Neural progenitor cell (in vitro differentiated cells): Measurements from ENCODE around the gene PRLHR. TPM values are rescaled to one million over a fixed set of nuclear protein-coding genes. Genes with fewer than 3 reads are reported as not detected.
A peak's percentile ranks its signal among the peaks of the same experiment; 100 is the strongest.

Experiments
- DNase-seq: peaks from one replicate; pipeline ENCODE4 v3.0.0-alpha.2; 2016; ENCODE audit warnings: low spot score
- H2AFZ ChIP-seq: fragments of 200-600 bp; sonication (generic); replicated peaks from 2 replicates; pipeline ENCODE4 v1.6.1; 2016; ENCODE audit warnings: antibody characterized with exemption
- H3F3A ChIP-seq: fragments of 200-600 bp; sonication (generic); 2 replicates; pipeline ENCODE4 v1.6.1; 2016; ENCODE audit warnings: antibody characterized with exemption, low read depth
- H3K27ac ChIP-seq: fragments of 200-600 bp; sonication (generic); 2 replicates; pipeline ENCODE4 v1.5.1; 2016; ENCODE audit warnings: mild to moderate bottlenecking
- H3K27me3 ChIP-seq: fragments of 200-600 bp; sonication (generic); 2 replicates; pipeline ENCODE4 v1.6.1; 2016; ENCODE audit warnings: mild to moderate bottlenecking, moderate library complexity
- H3K36me3 ChIP-seq: fragments of 200-600 bp; sonication (generic); 2 replicates; pipeline ENCODE4 v1.5.1; 2016
- H3K4me1 ChIP-seq: fragments of 200-600 bp; sonication (generic); 2 replicates; pipeline ENCODE4 v1.6.1; 2016; ENCODE audit warnings: mixed run types
- H3K4me2 ChIP-seq: fragments of 200-600 bp; sonication (generic); 2 replicates; pipeline ENCODE4 v1.6.1; 2016
- H3K4me3 ChIP-seq: fragments of 200-600 bp; sonication (generic); 2 replicates; pipeline ENCODE4 v1.5.1; 2016
- H3K79me2 ChIP-seq: fragments of 200-600 bp; sonication (generic); 2 replicates; pipeline ENCODE4 v1.6.1; 2016; ENCODE audit warnings: low read depth
- H3K9ac ChIP-seq: fragments of 200-600 bp; sonication (generic); 2 replicates; pipeline ENCODE4 v1.6.1; 2016
- H3K9me3 ChIP-seq: fragments of 200-600 bp; sonication (generic); 2 replicates; pipeline ENCODE4 v1.5.1; 2016; ENCODE audit warnings: low read depth
- H4K20me1 ChIP-seq: fragments of 200-600 bp; sonication (generic); 2 replicates; pipeline ENCODE4 v1.6.1; 2016; ENCODE audit warnings: low read depth
- H3K27ac Mint-ChIP-seq: 3 replicates; pipeline ENCODE4 v1.8.0; 2021; ENCODE audit warnings: mixed read lengths
- H3K27me3 Mint-ChIP-seq: 2 replicates; pipeline ENCODE4 v1.8.0; 2022; ENCODE audit warnings: low read depth, mild to moderate bottlenecking, inconsistent platforms, moderate library complexity, mixed read lengths; ENCODE audit not compliant: insufficient read depth
- H3K36me3 Mint-ChIP-seq: 3 replicates; pipeline ENCODE4 v1.8.0; 2021; ENCODE audit warnings: mixed read lengths
- H3K4me1 Mint-ChIP-seq: 3 replicates; pipeline ENCODE4 v1.8.0; 2021; ENCODE audit warnings: mixed read lengths
- H3K4me3 Mint-ChIP-seq: 3 replicates; pipeline ENCODE4 v1.8.0; 2021; ENCODE audit warnings: mild to moderate bottlenecking, moderate library complexity, mixed read lengths
- H3K9me3 Mint-ChIP-seq: 3 replicates; pipeline ENCODE4 v1.8.0; 2020; ENCODE audit warnings: mixed read lengths
- EZH2 ChIP-seq: fragments of 200-600 bp; sonication (generic); IDR thresholded peaks from 2 replicates; pipeline ENCODE4 v1.6.1; 2017; ENCODE audit warnings: antibody characterized with exemption, mild to moderate bottlenecking, moderate library complexity
- EZH2phosphoT487 ChIP-seq: fragments of 200-600 bp; sonication (generic); IDR thresholded peaks from 2 replicates; pipeline ENCODE4 v1.6.1; 2017; ENCODE audit warnings: antibody characterized with exemption
- total RNA-seq: library from RNA; depleted of rRNA; stranded (reverse); fragments of >200 nt; gene quantifications from 2 replicates; pipeline ENCODE4 v1.2.3, GENCODE V29; 2015; ENCODE audit warnings: low replicate concordance
- TF ChIP-seq, protein P1 (sequence below): fragments of 200-600 bp; sonication (generic); IDR thresholded peaks from 2 replicates; pipeline ENCODE4 v1.5.1; 2017; ENCODE audit warnings: antibody characterized with exemption, mild to moderate bottlenecking

The PRLHR gene
- total RNA-seq, 1 donor from 2014 or later = not detected

DNA sequence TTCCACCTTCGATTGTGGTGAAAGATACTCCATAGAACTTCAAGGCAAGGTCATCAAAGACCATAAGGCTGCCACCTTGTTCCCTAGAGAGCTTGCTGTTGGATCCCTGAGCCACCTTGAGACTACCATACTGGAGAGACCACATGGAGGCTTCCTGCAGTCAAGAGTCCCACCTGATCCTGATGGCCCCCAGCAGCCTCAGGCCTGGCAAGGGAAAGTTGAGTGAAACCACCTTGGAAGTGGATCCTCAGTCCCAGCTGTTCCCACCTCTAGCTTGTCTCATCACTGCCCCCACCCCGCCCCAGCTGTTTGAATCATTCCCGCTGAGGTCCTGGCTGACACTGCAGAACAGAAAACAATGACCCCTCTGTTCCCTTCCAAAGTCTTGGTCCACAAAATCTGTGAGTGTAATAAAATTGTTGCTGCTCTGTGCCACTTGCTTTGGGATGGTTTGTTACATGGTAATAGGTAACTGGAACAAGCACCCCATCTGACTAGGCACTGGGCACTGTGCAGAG is 32.0 kb downstream of the PRLHR start:
- Histone ChIP-seq H3K4me3 (no peak overlapping the region), H3F3A (no peaks in the 10 kb centered on the region), H3K4me1 (peaks cover 3% of the 10 kb centered on the region), H3K79me2 (no peaks in the 10 kb centered on the region), H2AFZ (no peak overlapping the region), H3K36me3 (no peaks in the 10 kb centered on the region), H4K20me1 (no peaks in the 10 kb centered on the region), H3K4me2 (no peak overlapping the region), H3K27ac (no peak overlapping the region), H3K27me3 (no peaks in the 10 kb centered on the region), H3K9ac (no peak overlapping the region), H3K9me3 (no peaks in the 10 kb centered on the region)
- no peaks in the 10 kb centered on the region for H3K36me3 Mint-ChIP-seq
- H3K27me3 Mint-ChIP-seq = peaks cover 12% of the 10 kb centered on the region
- DNase-seq = no peak
- TF ChIP-seq EZH2phosphoT487 (no peak), EZH2 (no peak)
- TF ChIP-seq, protein P1, sequence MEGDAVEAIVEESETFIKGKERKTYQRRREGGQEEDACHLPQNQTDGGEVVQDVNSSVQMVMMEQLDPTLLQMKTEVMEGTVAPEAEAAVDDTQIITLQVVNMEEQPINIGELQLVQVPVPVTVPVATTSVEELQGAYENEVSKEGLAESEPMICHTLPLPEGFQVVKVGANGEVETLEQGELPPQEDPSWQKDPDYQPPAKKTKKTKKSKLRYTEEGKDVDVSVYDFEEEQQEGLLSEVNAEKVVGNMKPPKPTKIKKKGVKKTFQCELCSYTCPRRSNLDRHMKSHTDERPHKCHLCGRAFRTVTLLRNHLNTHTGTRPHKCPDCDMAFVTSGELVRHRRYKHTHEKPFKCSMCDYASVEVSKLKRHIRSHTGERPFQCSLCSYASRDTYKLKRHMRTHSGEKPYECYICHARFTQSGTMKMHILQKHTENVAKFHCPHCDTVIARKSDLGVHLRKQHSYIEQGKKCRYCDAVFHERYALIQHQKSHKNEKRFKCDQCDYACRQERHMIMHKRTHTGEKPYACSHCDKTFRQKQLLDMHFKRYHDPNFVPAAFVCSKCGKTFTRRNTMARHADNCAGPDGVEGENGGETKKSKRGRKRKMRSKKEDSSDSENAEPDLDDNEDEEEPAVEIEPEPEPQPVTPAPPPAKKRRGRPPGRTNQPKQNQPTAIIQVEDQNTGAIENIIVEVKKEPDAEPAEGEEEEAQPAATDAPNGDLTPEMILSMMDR = no peak
- no peaks in the 10 kb centered on the region for H3K4me1 Mint-ChIP-seq
- peaks cover 8% of the 10 kb centered on the region for H3K9me3 Mint-ChIP-seq
- no peak overlapping the region for H3K4me3 Mint-ChIP-seq
- no peak overlapping the region for H3K27ac Mint-ChIP-seq

DNA sequence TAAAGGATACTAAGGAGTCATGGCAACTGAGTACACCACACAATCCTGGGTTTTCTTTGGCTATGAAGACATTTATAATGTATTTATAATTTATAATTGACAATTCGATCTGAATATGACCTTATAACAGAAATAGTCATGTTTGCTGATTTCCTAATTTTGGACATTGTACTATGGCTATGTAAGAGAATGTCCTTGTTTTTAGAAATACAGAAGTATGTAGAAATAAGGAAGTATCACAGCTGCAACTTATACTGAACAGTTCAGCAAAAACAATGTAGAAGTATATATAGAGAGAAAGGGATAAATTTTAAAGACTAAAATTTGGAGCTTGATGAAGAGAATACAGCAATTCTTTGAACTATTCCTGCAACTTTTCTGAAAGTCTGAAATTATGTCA is 32.6 kb downstream of the PRLHR start:
- no peaks in the 10 kb centered on the region for H3K36me3 Mint-ChIP-seq
- no peak overlapping the region for H3K27ac ChIP-seq
- H3K9me3 Mint-ChIP-seq = peaks cover 8% of the 10 kb centered on the region
- H3K9me3 ChIP-seq = no peaks in the 10 kb centered on the region
- H3K27me3 ChIP-seq = no peaks in the 10 kb centered on the region
- peaks cover 12% of the 10 kb centered on the region for H3K27me3 Mint-ChIP-seq
- no peak for DNase-seq
- H3K79me2 ChIP-seq = no peaks in the 10 kb centered on the region
- H3K4me1 Mint-ChIP-seq = no peaks in the 10 kb centered on the region
- no peaks in the 10 kb centered on the region for H3F3A ChIP-seq
- H3K4me3 ChIP-seq = no peak overlapping the region
- H3K36me3 ChIP-seq = no peaks in the 10 kb centered on the region
- H3K4me3 Mint-ChIP-seq = no peak overlapping the region
- H2AFZ ChIP-seq = no peak overlapping the region
- H3K4me2 ChIP-seq = no peak overlapping the region
- TF ChIP-seq EZH2 (no peak), EZH2phosphoT487 (no peak)
- H4K20me1 ChIP-seq = no peaks in the 10 kb centered on the region
- peaks cover 3% of the 10 kb centered on the region for H3K4me1 ChIP-seq
- H3K9ac ChIP-seq = no peak overlapping the region
- H3K27ac Mint-ChIP-seq = no peak overlapping the region

DNA sequence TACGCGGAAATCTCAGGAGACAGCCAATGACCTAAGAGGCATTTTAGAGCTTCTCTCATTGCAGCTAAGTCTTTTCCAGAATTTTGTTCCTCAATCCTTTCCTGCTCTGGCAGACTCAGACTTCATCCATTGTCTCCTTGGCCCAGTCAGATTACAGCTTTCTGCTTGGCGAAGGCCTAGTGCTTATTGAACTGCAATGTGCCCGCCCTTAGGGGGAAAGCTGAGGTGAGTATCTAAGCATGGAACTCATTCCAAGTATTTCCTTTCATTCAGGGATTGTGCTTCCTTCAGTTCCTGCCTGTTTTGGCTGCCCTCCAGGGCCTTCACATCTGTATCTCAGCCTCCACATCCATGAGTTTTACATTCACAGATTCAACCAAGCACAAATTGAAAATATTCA is 37.5 kb downstream of the PRLHR start:
- DNase-seq = no peak
- H4K20me1 ChIP-seq = no peaks in the 10 kb centered on the region
- H2AFZ ChIP-seq = peak overlapping the region; percentile 76
- H3K79me2 ChIP-seq = no peaks in the 10 kb centered on the region
- H3K9me3 ChIP-seq = no peaks in the 10 kb centered on the region
- Mint-ChIP-seq H3K4me3 (no peak overlapping the region), H3K4me1 (no peaks in the 10 kb centered on the region), H3K9me3 (peaks cover 8% of the 10 kb centered on the region), H3K27ac (no peak overlapping the region), H3K36me3 (no peaks in the 10 kb centered on the region), H3K27me3 (no peaks in the 10 kb centered on the region)
- H3K27ac ChIP-seq = no peak overlapping the region
- H3K27me3 ChIP-seq = no peaks in the 10 kb centered on the region
- no peaks in the 10 kb centered on the region for H3K36me3 ChIP-seq
- H3K4me3 ChIP-seq = no peak overlapping the region
- no peak overlapping the region for H3K4me2 ChIP-seq
- no peaks in the 10 kb centered on the region for H3F3A ChIP-seq
- no peak for TF ChIP-seq EZH2
- no peaks in the 10 kb centered on the region for H3K4me1 ChIP-seq
- H3K9ac ChIP-seq = no peak overlapping the region

DNA sequence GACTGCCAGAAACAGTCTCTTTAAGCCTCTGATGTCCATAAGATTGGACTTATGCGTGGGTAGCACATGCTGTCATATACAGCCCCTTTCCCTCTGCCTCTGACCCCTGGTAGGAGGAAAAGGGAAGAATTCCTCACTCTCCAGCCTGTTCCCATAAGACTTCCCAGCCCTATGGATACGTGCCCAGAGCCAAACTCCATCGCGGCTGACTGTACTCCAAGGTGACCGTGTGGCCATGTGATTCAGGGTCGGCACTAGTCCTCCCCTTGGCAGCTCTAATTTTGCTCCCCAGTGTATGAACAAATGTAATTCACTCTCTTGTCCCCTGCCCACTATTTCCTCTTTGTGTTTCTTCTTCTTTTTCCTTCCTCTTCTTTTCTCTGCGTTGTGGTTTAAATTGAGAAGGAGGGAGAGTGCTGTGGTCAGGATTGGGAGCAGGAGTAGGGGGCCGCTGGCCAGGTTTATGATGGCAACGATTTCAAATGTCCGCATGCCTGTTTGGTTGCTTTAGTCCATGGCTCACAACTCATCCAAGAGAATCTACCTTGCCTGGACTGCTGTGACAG is 43.8 kb downstream of the PRLHR start:
- no peaks in the 10 kb centered on the region for H3K27me3 Mint-ChIP-seq
- no peaks in the 10 kb centered on the region for H3K4me1 ChIP-seq
- no peaks in the 10 kb centered on the region for H3K79me2 ChIP-seq
- H3F3A ChIP-seq = no peaks in the 10 kb centered on the region
- no peaks in the 10 kb centered on the region for H4K20me1 ChIP-seq
- H3K4me3 ChIP-seq = no peak overlapping the region
- H2AFZ ChIP-seq = no peak overlapping the region
- H3K4me3 Mint-ChIP-seq = no peak overlapping the region
- H3K9ac ChIP-seq = no peak overlapping the region
- no peak overlapping the region for H3K27ac ChIP-seq
- H3K36me3 ChIP-seq = no peaks in the 10 kb centered on the region
- no peak for TF ChIP-seq EZH2
- no peaks in the 10 kb centered on the region for H3K27me3 ChIP-seq
- H3K9me3 ChIP-seq = no peaks in the 10 kb centered on the region
- H3K4me1 Mint-ChIP-seq = no peaks in the 10 kb centered on the region
- H3K27ac Mint-ChIP-seq = no peak overlapping the region
- DNase-seq = no peak
- no peaks in the 10 kb centered on the region for H3K36me3 Mint-ChIP-seq
- H3K4me2 ChIP-seq = no peak overlapping the region
- no peaks in the 10 kb centered on the region for H3K9me3 Mint-ChIP-seq

DNA sequence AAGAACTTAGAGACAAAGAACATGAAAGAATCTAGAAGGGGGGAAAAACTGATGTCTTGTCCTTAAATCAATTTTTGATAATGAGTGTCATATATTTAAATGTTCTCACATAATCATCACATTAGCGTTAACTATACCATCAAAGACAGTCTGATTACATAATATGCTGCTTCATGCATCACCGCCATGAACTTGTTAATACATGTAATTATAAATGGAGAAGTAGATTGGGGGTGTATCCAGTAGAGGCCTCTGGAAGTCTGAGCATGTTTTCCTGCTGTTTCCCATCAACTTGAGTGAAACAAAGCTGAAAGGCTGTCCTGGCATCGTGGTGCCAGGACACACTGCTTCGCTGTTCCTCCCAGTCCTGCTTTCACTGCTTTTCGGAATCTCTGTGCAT is 48.2 kb downstream of the PRLHR start:
- no peak overlapping the region for H3K4me3 Mint-ChIP-seq
- TF ChIP-seq, protein P1 = no peak
- TF ChIP-seq EZH2phosphoT487 (no peak), EZH2 (no peak)
- H3K4me1 Mint-ChIP-seq = no peaks in the 10 kb centered on the region
- Histone ChIP-seq H3F3A (no peaks in the 10 kb centered on the region), H3K4me2 (no peak overlapping the region), H2AFZ (no peak overlapping the region), H3K79me2 (no peaks in the 10 kb centered on the region), H3K4me1 (no peaks in the 10 kb centered on the region), H3K36me3 (no peaks in the 10 kb centered on the region), H3K27ac (no peak overlapping the region), H3K9ac (no peak overlapping the region), H3K4me3 (no peak overlapping the region), H3K9me3 (no peaks in the 10 kb centered on the region), H4K20me1 (no peaks in the 10 kb centered on the region), H3K27me3 (no peaks in the 10 kb centered on the region)
- H3K9me3 Mint-ChIP-seq = no peaks in the 10 kb centered on the region
- H3K36me3 Mint-ChIP-seq = no peaks in the 10 kb centered on the region
- no peak for DNase-seq
- H3K27ac Mint-ChIP-seq = no peak overlapping the region
- peaks cover 10% of the 10 kb centered on the region for H3K27me3 Mint-ChIP-seq
